Nephron progenitor cell (in vitro differentiated cells): ENCODE measurements around the gene PJA2.

Source experiments
- DNase-seq: peaks from one replicate; pipeline ENCODE4 v3.0.0; 2021
- H3K27ac Mint-ChIP-seq: 2 replicates; pipeline ENCODE4 v1.8.0; 2021; ENCODE audit warnings: mild to moderate bottlenecking, moderate library complexity, mixed read lengths
- H3K27me3 Mint-ChIP-seq: 2 replicates; pipeline ENCODE4 v1.8.0; 2021; ENCODE audit warnings: mild to moderate bottlenecking, low read depth, mixed read lengths; ENCODE audit not compliant: poor library complexity
- H3K36me3 Mint-ChIP-seq: 2 replicates; pipeline ENCODE4 v1.8.0; 2021; ENCODE audit warnings: low read depth, mixed read lengths
- H3K4me1 Mint-ChIP-seq: 2 replicates; pipeline ENCODE4 v1.8.0; 2021; ENCODE audit warnings: mixed read lengths
- H3K4me3 Mint-ChIP-seq: 2 replicates; pipeline ENCODE4 v1.8.0; 2021; ENCODE audit warnings: mild to moderate bottlenecking, moderate library complexity, mixed read lengths
- H3K9me3 Mint-ChIP-seq: 2 replicates; pipeline ENCODE4 v1.8.0; 2021; ENCODE audit warnings: mild to moderate bottlenecking, moderate library complexity, mixed read lengths
- CTCF ChIP-seq: fragments of 200-600 bp; sonication (generic); IDR thresholded peaks from 2 replicates; pipeline ENCODE4 v1.5.0; 2021; ENCODE audit warnings: antibody characterized with exemption

Gene PJA2

GRCh38 chr5:109351988-109352864 lies 57.5 kb downstream of the PJA2 start:
- no peak overlapping the region for H3K4me3 Mint-ChIP-seq
- no peak for DNase-seq
- no peak for TF ChIP-seq CTCF
- H3K27ac Mint-ChIP-seq = no peak overlapping the region
- H3K9me3 Mint-ChIP-seq = no peaks in the 10 kb centered on the region
- H3K27me3 Mint-ChIP-seq = no peaks in the 10 kb centered on the region
- no peaks in the 10 kb centered on the region for H3K4me1 Mint-ChIP-seq
- peaks cover 15% of the 10 kb centered on the region for H3K36me3 Mint-ChIP-seq

GRCh38 chr5:109350537-109351270 lies 59.1 kb downstream of the PJA2 start:
- Mint-ChIP-seq H3K9me3 (no peaks in the 10 kb centered on the region), H3K27me3 (no peaks in the 10 kb centered on the region), H3K27ac (no peak overlapping the region), H3K4me3 (no peak overlapping the region), H3K4me1 (no peaks in the 10 kb centered on the region), H3K36me3 (peaks cover 25% of the 10 kb centered on the region)
- DNase-seq = no peak
- no peak for TF ChIP-seq CTCF

- H3K27me3 Mint-ChIP-seq = no peaks in the 10 kb centered on the region
- no peak for TF ChIP-seq CTCF
- no peak for DNase-seq
- H3K4me1 Mint-ChIP-seq = no peaks in the 10 kb centered on the region
- H3K9me3 Mint-ChIP-seq = peaks cover 9% of the 10 kb centered on the region
- H3K4me3 Mint-ChIP-seq = no peak overlapping the region
- H3K36me3 Mint-ChIP-seq = peaks cover 31% of the 10 kb centered on the region
- no peak overlapping the region for H3K27ac Mint-ChIP-seq
These were observed 60.4 kb downstream of the PJA2 start for GRCh38 chr5:109349388-109349787.

GRCh38 chr5:109347252-109347888 lies 62.4 kb downstream of the PJA2 start:
- H3K27me3 Mint-ChIP-seq = no peaks in the 10 kb centered on the region
- H3K4me3 Mint-ChIP-seq = no peak overlapping the region
- peak overlapping the region; percentile 59 for H3K27ac Mint-ChIP-seq
- no peak for TF ChIP-seq CTCF
- peaks cover 44% of the 10 kb centered on the region for H3K36me3 Mint-ChIP-seq
- no peak for DNase-seq
- H3K9me3 Mint-ChIP-seq = peaks cover 14% of the 10 kb centered on the region
- H3K4me1 Mint-ChIP-seq = no peaks in the 10 kb centered on the region

GRCh38 chr5:109345699-109346098 lies 64.1 kb downstream of the PJA2 start:
- no peak for DNase-seq
- H3K27ac Mint-ChIP-seq = no peak overlapping the region
- H3K4me3 Mint-ChIP-seq = no peak overlapping the region
- H3K36me3 Mint-ChIP-seq = peaks cover 43% of the 10 kb centered on the region
- H3K9me3 Mint-ChIP-seq = peaks cover 14% of the 10 kb centered on the region
- H3K4me1 Mint-ChIP-seq = no peaks in the 10 kb centered on the region
- H3K27me3 Mint-ChIP-seq = no peaks in the 10 kb centered on the region
- TF ChIP-seq CTCF = no peak
